ENCODE measurements around the gene PHKA2.

The PHKA2 gene

GRCh38 chrX:18887825-18888212, 96.1 kb downstream of the PHKA2 start:
- no peak for DNase-seq (ENCODE audit: low read depth)

DNA sequence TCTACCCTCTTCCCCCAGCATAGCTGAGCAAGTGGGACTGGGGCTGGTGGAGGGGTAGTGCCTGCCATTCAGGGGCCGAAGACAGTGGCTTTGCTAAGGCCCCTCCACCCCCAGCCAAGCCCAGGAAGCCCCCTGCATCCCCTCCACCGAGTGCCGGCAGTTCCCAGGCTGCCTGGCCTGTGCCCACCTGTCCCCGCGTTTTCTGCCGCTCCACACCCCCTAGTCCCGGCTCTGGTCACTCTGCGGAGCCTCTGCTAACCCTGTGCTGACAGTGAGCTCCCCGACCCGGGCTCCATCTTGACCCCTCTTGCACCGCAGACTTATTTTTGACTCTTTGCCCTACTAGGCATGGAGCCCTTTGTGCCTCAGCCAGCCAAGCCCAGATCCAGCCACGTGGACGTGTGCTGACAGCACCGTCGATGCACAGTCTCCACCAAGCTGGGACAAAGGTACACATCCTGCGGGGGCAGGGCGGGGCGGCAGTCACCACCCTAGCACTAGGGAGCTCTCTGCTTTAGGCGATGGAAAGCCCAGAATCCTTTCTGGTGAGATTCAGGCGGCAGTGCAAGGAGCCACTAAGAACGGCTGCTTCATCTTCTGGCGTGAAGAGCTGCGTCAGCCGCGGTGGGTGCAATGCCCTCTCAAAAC, 96.6 kb downstream of the PHKA2 start:
- no peak for DNase-seq (ENCODE audit: low read depth)

DNA sequence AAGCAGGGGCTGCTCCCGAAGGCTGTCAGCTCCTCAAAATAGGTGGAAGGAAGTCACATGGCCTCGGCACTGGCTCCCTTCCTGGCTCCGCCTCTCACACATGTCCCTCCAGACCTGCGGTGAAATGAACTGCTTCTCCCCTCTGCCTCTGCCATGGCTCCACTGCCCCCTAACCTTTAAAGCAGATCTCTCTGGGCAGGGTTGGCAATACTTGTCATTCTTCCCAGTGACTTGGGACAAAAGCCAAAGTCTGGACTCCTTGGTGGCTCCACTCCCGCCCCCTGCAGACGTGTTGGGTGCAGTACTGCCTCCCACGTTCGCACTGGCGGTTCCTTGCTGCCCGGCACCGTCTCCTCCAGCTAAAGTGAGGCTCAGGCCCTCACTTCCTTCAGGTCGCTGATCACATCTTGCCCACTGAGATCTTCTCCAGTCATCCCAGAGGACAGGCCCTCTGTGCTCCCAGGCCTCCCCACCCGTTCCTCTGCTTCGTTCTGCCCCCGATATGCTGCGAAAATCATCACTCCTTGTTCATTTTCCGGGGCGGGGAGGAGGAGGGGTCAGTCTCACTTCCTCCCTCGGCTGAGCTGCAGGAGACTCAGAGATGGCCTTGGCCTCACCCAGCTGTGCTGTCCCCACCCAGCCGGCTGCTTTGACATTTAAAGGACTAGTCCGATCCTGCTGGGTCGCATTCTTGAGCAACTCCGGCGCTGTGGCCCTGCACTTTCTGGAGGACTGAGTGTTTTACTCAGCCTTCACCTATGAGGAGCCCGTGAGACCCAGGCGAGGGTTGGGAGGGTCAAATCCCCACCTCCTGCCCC, 97.4 kb downstream of the PHKA2 start:
- peak; percentile 31 for DNase-seq (ENCODE audit: low read depth)

DNA sequence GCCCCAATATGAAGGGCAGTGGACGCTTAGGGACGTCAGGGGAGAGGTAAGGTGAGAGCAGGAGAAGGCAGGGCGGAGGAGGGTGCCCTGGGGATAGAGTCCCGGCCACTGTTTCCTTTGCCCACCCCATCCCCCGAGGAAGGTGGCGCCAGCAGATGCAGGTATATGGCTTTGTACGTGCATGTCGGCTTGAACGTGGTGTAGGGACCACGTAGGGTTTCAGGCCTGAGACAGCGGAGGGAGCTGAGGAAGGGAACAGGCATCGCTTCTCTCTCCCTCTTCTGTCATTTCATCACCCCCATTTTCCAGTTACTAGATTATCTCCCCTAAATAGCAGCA, 97.9 kb downstream of the PHKA2 start:
- no peak for DNase-seq (ENCODE audit: low read depth)

- DNase-seq (ENCODE audit: low read depth): no peak
Measured at GRCh38 chrX:18885328-18886004, 98.4 kb downstream of the PHKA2 start.

- DNase-seq (ENCODE audit: low read depth): no peak
Measured at GRCh38 chrX:18884916-18885315, 99.0 kb downstream of the PHKA2 start.

- no peak for DNase-seq (ENCODE audit: low read depth)
Measured at GRCh38 chrX:18883961-18884765, 99.8 kb downstream of the PHKA2 start.

- no peak for DNase-seq (ENCODE audit: low read depth)
Measured at GRCh38 chrX:18883234-18883960, 100.5 kb downstream of the PHKA2 start.

DNA sequence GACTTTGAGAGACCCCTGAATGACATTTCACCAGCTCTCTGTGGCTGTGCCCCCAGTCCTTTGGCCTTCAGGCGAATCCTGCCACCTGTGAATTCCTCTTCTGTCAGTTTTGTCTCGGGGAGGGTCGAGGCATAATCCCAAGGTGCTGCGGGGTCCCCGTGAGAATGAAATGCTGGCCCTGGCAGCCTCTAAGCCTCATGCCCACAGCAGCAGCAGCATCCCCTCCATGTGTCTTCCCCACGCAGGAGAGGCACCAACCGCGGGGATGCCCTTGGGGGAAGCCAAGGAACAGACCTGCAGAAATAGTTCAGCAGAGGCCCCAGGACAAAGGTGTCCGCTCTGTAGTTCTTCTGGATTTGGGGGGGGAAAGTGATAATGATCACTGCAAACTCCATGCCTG, 104.8 kb downstream of the PHKA2 start:
- DNase-seq (ENCODE audit: low read depth): no peak

- no peak for DNase-seq (ENCODE audit: low read depth)
Measured at GRCh38 chrX:18877469-18877868, 106.4 kb downstream of the PHKA2 start.

- DNase-seq (ENCODE audit: low read depth): no peak
Measured at GRCh38 chrX:18875256-18875878, 108.5 kb downstream of the PHKA2 start.

- DNase-seq (ENCODE audit: low read depth): no peak
Measured at GRCh38 chrX:18874560-18875255, 109.2 kb downstream of the PHKA2 start.

- no peak for DNase-seq (ENCODE audit: low read depth)
Measured at GRCh38 chrX:18873836-18874235, 110.1 kb downstream of the PHKA2 start.

GRCh38 chrX:18873189-18873791, 110.6 kb downstream of the PHKA2 start:
- DNase-seq (ENCODE audit: low read depth): no peak

DNA sequence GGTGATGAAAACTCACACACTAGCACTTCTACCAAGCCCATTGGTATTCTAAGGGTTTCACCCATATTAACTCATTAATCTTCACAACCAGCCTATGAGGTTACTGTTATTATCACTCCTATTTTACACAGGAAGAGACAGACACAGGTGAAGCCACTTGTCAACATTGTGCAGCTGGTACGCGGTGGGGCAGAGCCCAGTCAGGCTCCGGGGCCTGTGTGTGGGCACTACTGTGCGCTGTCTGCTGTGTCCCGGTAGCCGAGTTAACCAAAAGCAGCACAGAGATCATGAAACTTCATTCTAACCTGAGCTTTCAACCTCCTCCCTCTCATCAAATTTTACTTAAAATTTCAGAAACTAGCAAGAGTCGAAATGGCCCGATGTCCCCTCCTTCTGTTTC, 111.3 kb downstream of the PHKA2 start:
- no peak for DNase-seq (ENCODE audit: low read depth)

GRCh38 chrX:18871970-18872369, 111.9 kb downstream of the PHKA2 start:
- DNase-seq (ENCODE audit: low read depth): no peak

GRCh38 chrX:18871161-18871890, 112.6 kb downstream of the PHKA2 start:
- DNase-seq (ENCODE audit: low read depth): no peak

DNA sequence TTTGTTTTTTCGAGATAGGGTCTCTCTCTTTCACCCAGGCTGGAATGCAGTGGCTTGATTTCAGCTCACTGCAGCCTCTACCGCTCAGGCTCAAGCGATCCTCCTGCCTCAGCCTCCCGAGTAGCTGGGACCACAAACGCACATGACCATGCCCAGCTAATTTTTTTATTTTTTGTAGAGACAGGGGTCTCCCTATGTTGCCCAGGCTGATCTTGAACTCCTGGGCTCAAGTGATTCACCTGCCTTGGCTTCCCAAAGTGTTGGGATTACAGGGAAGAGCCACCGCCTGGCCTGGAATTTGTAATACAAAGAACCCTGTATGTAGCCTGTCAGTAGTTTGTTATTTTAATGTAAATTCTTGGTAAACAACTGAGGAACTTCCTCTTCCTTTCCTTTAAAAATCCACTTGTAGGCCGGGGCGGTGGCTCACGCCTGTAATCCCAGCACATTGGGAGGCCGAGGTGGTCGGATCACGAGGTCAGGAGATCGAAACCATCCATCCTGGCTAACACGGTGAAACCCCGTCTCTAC, 119.5 kb downstream of the PHKA2 start:
- no peak for DNase-seq (ENCODE audit: low read depth)

DNA sequence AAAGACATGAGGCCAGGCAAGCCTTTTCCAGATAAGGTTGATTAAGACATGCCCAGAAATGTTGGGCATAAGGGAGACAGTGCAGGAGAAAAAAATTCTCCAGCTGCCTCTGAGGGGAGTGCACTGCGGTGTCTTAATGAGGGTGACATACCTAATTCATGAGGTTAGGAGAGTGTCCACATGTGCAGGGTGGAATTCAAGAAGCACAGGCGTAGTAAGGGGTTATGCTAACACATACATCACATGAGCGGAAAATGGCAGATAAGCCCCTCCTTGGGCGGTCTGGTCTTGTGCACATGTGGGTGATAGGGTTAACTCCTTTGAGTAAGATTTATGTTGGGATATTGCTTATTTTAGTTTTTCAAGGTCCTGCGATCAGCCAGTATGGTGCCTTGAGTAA, 122.4 kb downstream of the PHKA2 start:
- DNase-seq (ENCODE audit: low read depth): no peak

Data from activated T-helper 9 cell treated with anti-CD3 and anti-CD28 coated beads, Interleukin-2, amount 50 U/mL, for 16 hours (primary cell).